ENCODE data around the gene BTBD9. TPM values are rescaled to one million over a fixed set of nuclear protein-coding genes. Genes with fewer than 3 reads are reported as not detected.

BTBD9 gene
- total and polyA plus RNA-seq, 2 of the 13 experiments (the other 11 are each of a cell fraction or from before 2014, with no cell fraction given), result 1.2 to 3.0 TPM

DNA sequence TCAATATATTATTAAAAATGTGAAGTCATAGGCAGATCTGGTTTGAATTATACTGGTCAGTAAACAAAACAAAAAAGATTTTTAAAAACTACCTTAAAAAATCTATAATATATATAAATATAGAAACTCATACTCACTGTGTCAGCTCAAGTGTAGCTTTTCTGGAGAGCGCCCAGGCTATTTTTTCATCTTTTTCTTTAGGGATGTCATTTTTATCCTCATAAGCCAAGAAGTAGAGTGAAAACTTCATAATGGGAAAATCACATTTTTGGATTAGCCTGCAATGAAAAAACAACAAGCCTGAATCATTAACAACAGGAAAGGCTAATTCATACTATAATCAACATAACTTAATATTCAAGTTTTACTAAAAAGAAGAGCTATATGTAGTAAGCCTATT lies 44.5 kb upstream of the BTBD9 start:
- DNase-seq (ENCODE audit: low spot score), result no peak

DNA sequence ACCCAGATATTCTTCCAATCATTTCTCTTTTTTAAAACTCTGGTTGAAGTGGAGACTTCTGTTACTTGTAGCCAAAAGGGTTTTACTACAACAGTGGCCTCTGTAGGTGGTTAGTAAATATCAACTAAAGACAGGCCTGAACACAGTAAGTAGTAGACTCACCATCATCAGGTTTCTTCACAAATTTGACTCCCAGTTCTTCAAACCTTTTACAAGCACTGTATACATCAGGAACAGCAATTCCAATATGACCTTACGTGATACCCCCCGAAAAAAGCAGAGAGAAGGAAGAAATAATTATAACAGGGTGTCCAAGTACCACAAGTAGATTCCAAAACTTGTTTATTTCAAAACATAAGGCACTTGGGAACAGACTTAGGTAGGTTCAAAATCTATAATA lies 42.1 kb upstream of the BTBD9 start:
- no peak for TF ChIP-seq ZNF260 (CRISPR knock-in tag; IDR thresholded peaks at IDR 0.05; ENCODE audit: borderline replicate concordance, low read depth)
- TF ChIP-seq ZNF570 (CRISPR knock-in tag; IDR thresholded peaks at IDR 0.05; ENCODE audit: borderline replicate concordance), result no peak
- peak; percentile 92 for TF ChIP-seq CCAR2 (optimal IDR thresholded peaks at IDR 0.05; ENCODE audit: low read depth, low read length)
- no peak for TF ChIP-seq ZNF878 (CRISPR knock-in tag; IDR thresholded peaks at IDR 0.05)
- Histone ChIP-seq H3K4me3 (replicated peaks in 1 of 3; ENCODE audit: insufficient read depth in 1 of 3, low read depth in 2 of 3, low read length in 3 of 3) (no peak overlapping the region), H3K9me3 (ENCODE audit: low read length) (no peaks in the 10 kb centered on the region), H3K79me2 (ENCODE audit: insufficient read depth, low read length) (peaks cover 8% of the 10 kb centered on the region), H3K4me2 (ENCODE audit: low read depth, low read length) (no peak overlapping the region), H3K4me1 (ENCODE audit: insufficient read depth, low read length) (peaks cover 8% of the 10 kb centered on the region), H3K9ac (ENCODE audit: insufficient read depth, low read depth, low read length) (no peak overlapping the region), H3K27ac (ENCODE audit: extremely low read length, insufficient read depth, low read length) (no peak overlapping the region), H2AFZ (ENCODE audit: low read length) (no peak overlapping the region), H3K36me3 (replicated peaks in 1 of 2; ENCODE audit: control insufficient read depth in 1 of 2, insufficient read depth in 2 of 2, low read length in 2 of 2) (peaks cover 9 to 64% of the 10 kb centered on the region in 2 experiments), H3K27me3 (ENCODE audit: control insufficient read depth in 1 of 2, insufficient read depth in 2 of 2, low read length in 2 of 2) (no peaks in the 10 kb centered on the region), H4K20me1 (ENCODE audit: insufficient read depth, low read length) (peaks cover 6% of the 10 kb centered on the region; the same call in 1 of the 2 replicates)
- in situ Hi-C loops (cut with HindIII; ENCODE audit: extremely low pct_ligation_motif_present, low pct_unique_long_range_greater_than_20kb), result no loop called here
- WGBS (ENCODE audit: low lambda C conversion rate), result 99% methylated on average over 2 of the region's 2 CpGs
- no TSS peak for BruUV-seq (replicated peaks)
- ATAC-seq, result no peak
- no peak for DNase-seq (ENCODE audit: low spot score)
- ChIA-PET POLR2A (no interaction called here), CTCF (ENCODE audit: low intra/inter-chr PET ratio, low total read pairs) (no interaction called here)
- FAIRE-seq, result no peak
- intact Hi-C loops (cut with micrococcal nuclease; ENCODE audit: unreplicated experiment), result no loop called here

More for the DNA sequence above, 44.5 kb upstream of the BTBD9 start:
- in situ Hi-C loops (cut with HindIII; ENCODE audit: extremely low pct_ligation_motif_present, low pct_unique_long_range_greater_than_20kb) (no loop called here), intact Hi-C loops (cut with micrococcal nuclease; ENCODE audit: unreplicated experiment) (no loop called here)
- TF ChIP-seq CCAR2 (optimal IDR thresholded peaks at IDR 0.05; ENCODE audit: low read depth, low read length), result peak; percentile 81
- TF ChIP-seq ZNF768 (CRISPR knock-in tag; IDR thresholded peaks at IDR 0.05), result no peak
- Histone ChIP-seq H3K27me3 (ENCODE audit: control insufficient read depth in 1 of 2, insufficient read depth in 2 of 2, low read length in 2 of 2) (no peaks in the 10 kb centered on the region), H3K9ac (ENCODE audit: insufficient read depth, low read depth, low read length) (no peak overlapping the region), H2AFZ (ENCODE audit: low read length) (no peak overlapping the region), H3K4me3 (replicated peaks in 1 of 3; ENCODE audit: insufficient read depth in 1 of 3, low read depth in 2 of 3, low read length in 3 of 3) (no peak overlapping the region), H3K79me2 (ENCODE audit: insufficient read depth, low read length) (peaks cover 16% of the 10 kb centered on the region), H3K27ac (ENCODE audit: extremely low read length, insufficient read depth, low read length) (no peak overlapping the region), H3K4me1 (ENCODE audit: insufficient read depth, low read length) (peaks cover 28% of the 10 kb centered on the region), H3K4me2 (ENCODE audit: low read depth, low read length) (no peak overlapping the region), H3K36me3 (replicated peaks in 1 of 2; ENCODE audit: control insufficient read depth in 1 of 2, insufficient read depth in 2 of 2, low read length in 2 of 2) (peaks cover 5 to 44% of the 10 kb centered on the region in 2 experiments), H3K9me3 (ENCODE audit: low read length) (no peaks in the 10 kb centered on the region), H4K20me1 (ENCODE audit: insufficient read depth, low read length) (peaks cover 27% of the 10 kb centered on the region)
- POLR2A ChIA-PET, result no interaction called here
- CTCF ChIA-PET (ENCODE audit: low intra/inter-chr PET ratio, low total read pairs), result no interaction called here
- FAIRE-seq (no peak), ATAC-seq (no peak)
- no TSS peak for BruUV-seq (replicated peaks)
- WGBS (ENCODE audit: low lambda C conversion rate), result 100% methylated on average over 1 of the region's 1 CpG
